Progenitor cell of endocrine pancreas (in vitro differentiated cells): ENCODE data around the gene GATA5. TPM values are rescaled to one million over a fixed set of nuclear protein-coding genes. Genes with fewer than 3 reads are reported as not detected.
"Not testable (repeated sequence)": the region's sequence is repeated elsewhere in the genome, so short reads cannot be mapped to it uniquely, and the experiment has no call there.

Source experiments
- DNase-seq: peaks from one replicate; pipeline ENCODE4 v3.0.0; 2021; ENCODE audit warnings: low spot score; ENCODE audit not compliant: unreplicated experiment
- H3K27ac Mint-ChIP-seq: 2 replicates; pipeline ENCODE4 v1.8.0; 2021; ENCODE audit warnings: mild to moderate bottlenecking, moderate library complexity, mixed read lengths
- H3K27me3 Mint-ChIP-seq: 2 replicates; pipeline ENCODE4 v1.8.0; 2021; ENCODE audit warnings: mixed read lengths
- H3K36me3 Mint-ChIP-seq: 2 replicates; pipeline ENCODE4 v1.8.0; 2022; ENCODE audit warnings: mixed read lengths; ENCODE audit not compliant: insufficient read depth
- H3K4me1 Mint-ChIP-seq: 2 replicates; pipeline ENCODE4 v1.8.0; 2021; ENCODE audit warnings: low read depth, mixed read lengths
- H3K4me3 Mint-ChIP-seq: 2 replicates; pipeline ENCODE4 v1.8.0; 2021; ENCODE audit warnings: low read depth, mild to moderate bottlenecking, moderate library complexity, mixed read lengths
- H3K9me3 Mint-ChIP-seq: 2 replicates; pipeline ENCODE4 v1.8.0; 2021; ENCODE audit warnings: low read depth, mixed read lengths
- CTCF ChIP-seq: fragments of 200-600 bp; sonication (generic); IDR thresholded peaks from one replicate; pipeline ENCODE4 v1.5.0; 2021; ENCODE audit warnings: antibody characterized with exemption, mild to moderate bottlenecking; ENCODE audit not compliant: unreplicated experiment
- total RNA-seq: library from RNA; stranded (reverse); gene quantifications from 2 replicates; pipeline ENCODE4 v1.2.1, GENCODE V29; 2021

GATA5 gene
- total RNA-seq, 1 donor from 2014 or later = 3.8 TPM

DNA sequence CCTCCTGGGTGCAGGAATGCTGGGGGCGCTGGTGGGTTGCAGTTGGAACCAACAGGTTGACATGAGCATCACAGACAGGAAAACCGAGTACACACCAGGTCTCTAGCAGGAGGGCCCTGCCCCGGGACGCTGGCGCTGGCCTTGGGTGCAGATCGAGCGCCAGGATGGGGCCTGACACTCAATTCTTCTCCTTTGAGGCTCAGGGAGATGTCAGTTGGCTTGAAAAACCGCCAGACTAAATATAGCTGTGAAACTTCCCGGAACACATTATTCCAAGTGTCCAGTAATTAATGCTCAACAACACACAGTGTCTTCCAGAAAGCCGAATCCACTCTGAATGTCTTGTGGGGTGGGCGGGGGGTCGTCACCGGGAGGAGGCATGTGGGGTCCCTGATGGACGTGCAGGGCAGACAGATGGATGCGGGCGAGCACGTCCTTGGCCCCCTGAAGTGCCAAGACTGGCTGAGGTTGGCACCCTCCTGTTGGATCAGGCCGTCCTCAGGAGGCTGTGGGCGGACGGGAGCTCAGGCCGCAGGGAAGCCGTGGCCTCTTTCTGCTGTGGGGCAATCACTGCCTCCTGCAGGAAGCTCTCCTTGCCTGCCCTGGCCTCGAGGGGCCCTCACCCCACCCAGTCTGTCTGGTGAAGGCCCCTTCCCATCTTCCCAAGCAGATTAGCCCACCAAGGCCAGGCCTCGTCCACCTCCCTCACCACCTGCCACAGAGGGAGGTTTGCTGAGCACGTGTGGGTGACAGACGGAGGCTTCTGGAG is 19.4 kb upstream of the GATA5 start:
- Mint-ChIP-seq H3K27me3 (peaks cover 10% of the 10 kb centered on the region), H3K4me3 (no peak overlapping the region), H3K4me1 (peaks cover 2% of the 10 kb centered on the region), H3K27ac (no peak overlapping the region), H3K9me3 (no peaks in the 10 kb centered on the region), H3K36me3 (no peaks in the 10 kb centered on the region)
- DNase-seq = no peak
- no peak for TF ChIP-seq CTCF

DNA sequence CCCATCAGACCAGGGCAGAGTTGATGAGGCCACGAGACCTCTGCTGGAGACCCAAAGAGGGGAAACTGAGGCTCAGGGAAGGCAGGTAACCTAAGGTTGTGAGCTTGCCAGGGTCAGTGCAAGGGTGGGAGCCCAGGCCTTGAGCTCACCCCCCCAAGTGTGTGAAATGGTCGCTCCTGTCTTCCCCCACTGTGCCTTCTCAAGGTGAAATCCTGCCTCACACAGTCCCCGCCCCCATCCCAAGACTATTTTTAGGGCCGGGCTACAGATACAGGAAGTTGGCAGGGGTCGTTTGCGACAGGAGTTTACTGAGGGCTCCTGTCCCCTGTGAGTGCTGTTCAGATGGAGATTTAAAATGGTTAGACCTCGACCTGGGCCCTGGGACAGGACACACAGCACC is 18.7 kb upstream of the GATA5 start:
- H3K4me3 Mint-ChIP-seq = no peak overlapping the region
- TF ChIP-seq CTCF = no peak
- no peak for DNase-seq
- peaks cover 6% of the 10 kb centered on the region for H3K27me3 Mint-ChIP-seq
- no peaks in the 10 kb centered on the region for H3K9me3 Mint-ChIP-seq
- no peak overlapping the region for H3K27ac Mint-ChIP-seq
- H3K36me3 Mint-ChIP-seq = no peaks in the 10 kb centered on the region
- H3K4me1 Mint-ChIP-seq = peaks cover 2% of the 10 kb centered on the region

GRCh38 chr20:62493886-62494285 is 18.1 kb upstream of the GATA5 start:
- H3K4me3 Mint-ChIP-seq = no peak overlapping the region
- no peak overlapping the region for H3K27ac Mint-ChIP-seq
- H3K36me3 Mint-ChIP-seq = no peaks in the 10 kb centered on the region
- no peaks in the 10 kb centered on the region for H3K9me3 Mint-ChIP-seq
- H3K27me3 Mint-ChIP-seq = peaks cover 3% of the 10 kb centered on the region
- peaks cover 4% of the 10 kb centered on the region for H3K4me1 Mint-ChIP-seq
- no peak for DNase-seq
- no peak for TF ChIP-seq CTCF

GRCh38 chr20:62493253-62493885 is 17.6 kb upstream of the GATA5 start:
- Mint-ChIP-seq H3K27ac (no peak overlapping the region), H3K9me3 (no peaks in the 10 kb centered on the region)

DNA sequence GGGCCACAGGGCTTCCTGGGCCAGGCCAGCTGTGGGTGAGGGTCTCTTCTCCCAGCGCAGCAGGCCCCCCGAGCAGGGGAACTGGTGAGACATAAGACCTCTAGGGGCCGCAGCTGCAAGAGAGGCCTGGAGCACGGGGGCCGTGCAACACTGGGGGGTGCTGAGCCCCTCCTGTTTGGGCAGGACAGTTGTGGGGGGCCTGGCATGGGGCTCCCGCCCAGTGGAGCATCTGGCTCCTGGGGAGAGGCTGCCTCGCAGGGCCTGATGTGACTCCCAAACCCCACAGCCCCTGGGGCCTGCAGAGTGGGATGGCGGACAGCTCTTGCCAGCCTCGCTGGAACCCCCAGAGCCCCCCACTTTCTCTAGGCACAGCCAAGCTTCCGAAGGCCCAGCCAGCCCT is 16.9 kb upstream of the GATA5 start:
- TF ChIP-seq CTCF = no peak
- no peaks in the 10 kb centered on the region for H3K36me3 Mint-ChIP-seq
- no peak for DNase-seq
- no peak overlapping the region for H3K27ac Mint-ChIP-seq
- peaks cover 8% of the 10 kb centered on the region for H3K27me3 Mint-ChIP-seq
- peaks cover 7% of the 10 kb centered on the region for H3K4me1 Mint-ChIP-seq
- H3K9me3 Mint-ChIP-seq = no peaks in the 10 kb centered on the region
- H3K4me3 Mint-ChIP-seq = no peak overlapping the region

More at GRCh38 chr20:62493253-62493885, 17.6 kb upstream of the GATA5 start:
- no peaks in the 10 kb centered on the region for H3K36me3 Mint-ChIP-seq
- peaks cover 7% of the 10 kb centered on the region for H3K27me3 Mint-ChIP-seq
- TF ChIP-seq CTCF = no peak
- H3K4me1 Mint-ChIP-seq = peaks cover 6% of the 10 kb centered on the region
- H3K4me3 Mint-ChIP-seq = no peak overlapping the region
- DNase-seq = no peak

DNA sequence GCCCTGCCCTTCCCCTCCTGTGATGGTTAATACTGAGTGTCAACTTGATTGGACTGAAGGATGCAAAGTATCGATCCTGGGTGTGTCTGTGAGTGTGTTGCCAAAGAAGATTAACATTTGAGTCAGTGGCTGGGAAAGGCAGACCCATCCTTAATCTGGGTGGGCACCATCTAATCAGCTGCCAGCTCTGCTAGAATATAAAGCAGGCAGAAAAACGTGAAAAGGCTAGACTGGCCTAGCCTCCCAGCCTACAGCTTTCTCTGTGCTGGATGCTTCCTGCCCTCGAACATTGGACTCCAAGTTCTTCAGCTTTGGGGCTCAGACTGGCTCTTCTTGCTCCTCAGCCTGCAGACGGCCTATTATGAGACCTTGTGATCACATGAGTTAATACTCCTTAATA is 15.0 kb upstream of the GATA5 start:
- H3K27me3 Mint-ChIP-seq, DNase-seq, H3K27ac Mint-ChIP-seq, H3K36me3 Mint-ChIP-seq, H3K4me3 Mint-ChIP-seq, H3K9me3 Mint-ChIP-seq: not testable (repeated sequence)
- H3K4me1 Mint-ChIP-seq = peaks cover 22% of the 10 kb centered on the region
